Breast epithelium (tissue), 3 donors: Measurements from ENCODE around the gene HCFC2.

Experiments
- POLR2A ChIP-seq: fragments of 450-650 bp; IDR thresholded peaks from one replicate; pipeline ENCODE4 v1.6.1; 2016; ENCODE audit warnings: antibody characterized with exemption, mild to moderate bottlenecking, moderate library complexity
- POLR2AphosphoS5 ChIP-seq, 3 donors: sonication (generic); formaldehyde crosslinking; IDR thresholded peaks; one replicate each; pipeline ENCODE4 v1.6.1; 2017; ENCODE audit warnings: antibody characterized with exemption in 3 of 3
- TF ChIP-seq, protein P1 (sequence below), 3 donors: fragments of 450-650 bp; IDR thresholded peaks; one replicate each; pipeline ENCODE4 v1.5.1; 2016 to 2017; ENCODE audit warnings: antibody characterized with exemption in 3 of 3, mild to moderate bottlenecking in 3 of 3, moderate library complexity in 3 of 3

GRCh38 chr12:104064031-104064841 is at the start of gene HCFC2:
- TF ChIP-seq, protein P1, sequence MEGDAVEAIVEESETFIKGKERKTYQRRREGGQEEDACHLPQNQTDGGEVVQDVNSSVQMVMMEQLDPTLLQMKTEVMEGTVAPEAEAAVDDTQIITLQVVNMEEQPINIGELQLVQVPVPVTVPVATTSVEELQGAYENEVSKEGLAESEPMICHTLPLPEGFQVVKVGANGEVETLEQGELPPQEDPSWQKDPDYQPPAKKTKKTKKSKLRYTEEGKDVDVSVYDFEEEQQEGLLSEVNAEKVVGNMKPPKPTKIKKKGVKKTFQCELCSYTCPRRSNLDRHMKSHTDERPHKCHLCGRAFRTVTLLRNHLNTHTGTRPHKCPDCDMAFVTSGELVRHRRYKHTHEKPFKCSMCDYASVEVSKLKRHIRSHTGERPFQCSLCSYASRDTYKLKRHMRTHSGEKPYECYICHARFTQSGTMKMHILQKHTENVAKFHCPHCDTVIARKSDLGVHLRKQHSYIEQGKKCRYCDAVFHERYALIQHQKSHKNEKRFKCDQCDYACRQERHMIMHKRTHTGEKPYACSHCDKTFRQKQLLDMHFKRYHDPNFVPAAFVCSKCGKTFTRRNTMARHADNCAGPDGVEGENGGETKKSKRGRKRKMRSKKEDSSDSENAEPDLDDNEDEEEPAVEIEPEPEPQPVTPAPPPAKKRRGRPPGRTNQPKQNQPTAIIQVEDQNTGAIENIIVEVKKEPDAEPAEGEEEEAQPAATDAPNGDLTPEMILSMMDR (IDR thresholded peaks at IDR 0.05): no peak
- peak; percentile 23 for TF ChIP-seq POLR2A
- TF ChIP-seq POLR2AphosphoS5 (IDR thresholded peaks at IDR 0.05): peak; percentile 67 to 86 (median 72)
